Measurements from ENCODE around the gene MACC1. TPM values are rescaled to one million over a fixed set of nuclear protein-coding genes. Genes with fewer than 3 reads are reported as not detected.
A peak's percentile ranks its signal among the peaks of the same experiment; 100 is the strongest.

The MACC1 gene
- total and polyA plus RNA-seq, 9 of the 15 experiments (the other 6 are each of a cell fraction or from before 2014, with no cell fraction given), result 5.9 to 30.2 (median 10.4) TPM

- TF ChIP-seq BCLAF1 (IDR thresholded peaks at IDR 0.05; ENCODE audit: borderline replicate concordance in 1 of 2, control insufficient read depth in 1 of 2, low read depth in 2 of 2, low read length in 1 of 2) (0 out of 4 replicates have a peak, but pooled peaks of 1 of the 2 experiments have one; percentile 4), POLR2B (IDR thresholded peaks at IDR 0.05; ENCODE audit: low read depth, partially characterized antibody) (peak; percentile 37), NFYB (IDR thresholded peaks at IDR 0.05; ENCODE audit: extremely low read depth, insufficient read length) (no peak), HMGN3 (IDR thresholded peaks at IDR 0.05; ENCODE audit: borderline replicate concordance, extremely low read depth, insufficient read length, low read depth, low read length) (no peak), SPI1 (IDR thresholded peaks at IDR 0.05; ENCODE audit: borderline replicate concordance, low read depth, low read length) (peak; percentile 67), BRF1 (IDR thresholded peaks at IDR 0.05; ENCODE audit: borderline replicate concordance, extremely low read depth, insufficient read length) (no peak), KLF1 (tag; IDR thresholded peaks at IDR 0.05) (0 out of 2 replicates have a peak, but pooled peaks have one; percentile 42), DDX20 (tag; IDR thresholded peaks at IDR 0.05; ENCODE audit: low read depth) (0 out of 2 replicates have a peak, but pooled peaks have one; percentile 17), ZNF668 (CRISPR knock-in tag; IDR thresholded peaks at IDR 0.05) (0 out of 2 replicates have a peak, but pooled peaks have one; percentile 28), ZFP30 (CRISPR knock-in tag; IDR thresholded peaks at IDR 0.05; ENCODE audit: borderline replicate concordance) (no peak), HINFP (tag; conservative IDR thresholded peaks at IDR 0.05; ENCODE audit: low read depth) (0 out of 2 replicates have a peak, but pooled peaks have one; percentile 11), SMC3 (conservative IDR thresholded peaks at IDR 0.05; ENCODE audit: insufficient read depth, low read depth, low read length) (no peak), NFRKB (IDR thresholded peaks at IDR 0.05; ENCODE audit: low read depth) (peak; percentile 87; the same call in 1 of the 2 replicates), ZNF696 (CRISPR knock-in tag; conservative IDR thresholded peaks at IDR 0.05) (no peak)
These were observed 3.1 kb upstream of the MACC1 start (continued) for GRCh38 chr7:20220293-20220761.
